GM12878 (cell line): ENCODE measurements around the gene ZPBP. TPM values are rescaled to one million over a fixed set of nuclear protein-coding genes. Genes with fewer than 3 reads are reported as not detected.

ENCODE experiments used
- ATAC-seq: fragments of 200-7000 bp; cut with Tn5 transposase; 3 replicates; pipeline ENCODE4 v1.9.1; 2020; ENCODE audit warnings: mild to moderate bottlenecking, moderate library complexity
- BruUV-seq: library from RNA; stranded (reverse); fragments of 400-500 nt; replicated peaks from 2 replicates; lab custom pipeline; 2021; lab: Mats Ljungman, UMichigan
- CTCF ChIA-PET: fragments of 300-600 bp; sonication (Branson Sonifier 250); formaldehyde crosslinking; extraction: SDS; loops from one replicate; lab custom pipeline; 2021; ENCODE audit warnings: inconsistent platforms; lab: Yijun Ruan, JAX
- POLR2A ChIA-PET: fragments of 350-600 bp; formaldehyde crosslinking; extraction: SDS; loops from one replicate; lab custom pipeline; 2021; ENCODE audit warnings: inconsistent platforms; lab: Charles Lee
- RAD21 ChIA-PET: fragments of 300-600 bp; sonication (Branson Sonifier 250); formaldehyde crosslinking; loops from one replicate; lab custom pipeline; 2023; ENCODE audit warnings: antibody characterized with exemption; ENCODE audit not compliant: unreplicated experiment; lab: Charles Lee
- SMC1A ChIA-PET: fragments of 300-600 bp; sonication (Branson Sonifier 250); formaldehyde crosslinking; loops from one replicate; lab custom pipeline; 2023; ENCODE audit not compliant: unreplicated experiment, uncharacterized antibody; lab: Charles Lee
- DNase-seq: peaks from one replicate; pipeline ENCODE4 v3.0.0-alpha.2; 2011; ENCODE audit warnings: low read depth, low spot score
- FAIRE-seq: peaks from 3 replicates; lab custom pipeline; 2011; peaks lifted over from hg19 to GRCh38; lab: Jason Lieb, UNC
- H2AFZ ChIP-seq: 2 replicates; pipeline ENCODE4 v1.6.0; 2011; ENCODE audit warnings: low read depth, low read length, control low read depth; ENCODE audit not compliant: control insufficient read depth
- H3K27ac ChIP-seq: 2 replicates; pipeline ENCODE4 v1.5.1; 2011; ENCODE audit warnings: control low read depth; ENCODE audit not compliant: control insufficient read depth, insufficient read depth
- H3K27me3 ChIP-seq, 2 experiments: replicated peaks in 1 of 2; 2 replicates each; pipeline versions ENCODE4 v1.6.0 to v1.6.1; 2011; ENCODE audit warnings: low read length in 1 of 2; ENCODE audit not compliant: control insufficient read depth in 2 of 2, insufficient read depth in 2 of 2
- H3K36me3 ChIP-seq, 2 experiments: 2 replicates each; pipeline ENCODE4 v1.5.1; 2011; ENCODE audit warnings: low read length in 1 of 2; ENCODE audit not compliant: control insufficient read depth in 2 of 2, insufficient read depth in 2 of 2
- H3K4me1 ChIP-seq: 2 replicates; pipeline ENCODE4 v1.6.1; 2011; ENCODE audit warnings: mild to moderate bottlenecking, low read length, moderate library complexity, mixed read lengths; ENCODE audit not compliant: control insufficient read depth, insufficient read depth
- H3K4me2 ChIP-seq: 2 replicates; pipeline ENCODE4 v1.6.0; 2011; ENCODE audit warnings: control low read depth; ENCODE audit not compliant: control insufficient read depth, insufficient read depth
- H3K4me3 ChIP-seq: fragments of 200-600 bp; sonication (generic); 2 replicates; pipeline ENCODE4 v1.5.1; 2016
- H3K79me2 ChIP-seq: 2 replicates; pipeline ENCODE4 v1.6.0; 2011; ENCODE audit warnings: low read length; ENCODE audit not compliant: control insufficient read depth, insufficient read depth
- H3K9ac ChIP-seq: 2 replicates; pipeline ENCODE4 v1.8.0; 2011; ENCODE audit warnings: low read length, control low read depth, mixed read lengths; ENCODE audit not compliant: control insufficient read depth, insufficient read depth
- H3K9me3 ChIP-seq: replicated peaks from 3 replicates; pipeline ENCODE4 v1.5.1; 2011; ENCODE audit warnings: mild to moderate bottlenecking, low read length; ENCODE audit not compliant: control insufficient read depth, insufficient read depth
- H4K20me1 ChIP-seq: 2 replicates; pipeline ENCODE4 v1.6.0; 2011; ENCODE audit not compliant: control insufficient read depth, insufficient read depth
- BMI1 ChIP-seq: fragments of 450-650 bp; IDR thresholded peaks from 2 replicates; pipeline ENCODE4 v1.6.1; 2016; ENCODE audit warnings: mild to moderate bottlenecking, moderate library complexity, borderline replicate concordance
- CREM ChIP-seq: IDR thresholded peaks from 2 replicates; pipeline ENCODE4 v1.6.1; 2014; ENCODE audit warnings: antibody characterized with exemption, low read depth
- ESRRA ChIP-seq: IDR thresholded peaks from 2 replicates; pipeline ENCODE4 v1.6.1; 2012; ENCODE audit warnings: mild to moderate bottlenecking, low read length, improper control_type of control experiment
- IRF4 ChIP-seq: IDR thresholded peaks from 2 replicates; pipeline ENCODE4 v1.6.1; 2011; ENCODE audit warnings: low read depth, low read length
- KLF5 ChIP-seq: fragments of 450-650 bp; IDR thresholded peaks from 2 replicates; pipeline ENCODE4 v1.6.1; 2014; ENCODE audit warnings: mild to moderate bottlenecking; ENCODE audit not compliant: partially characterized antibody
- MEF2A ChIP-seq: IDR thresholded peaks from 2 replicates; pipeline ENCODE4 v1.6.1; 2011; ENCODE audit warnings: low read depth, mild to moderate bottlenecking, low read length, moderate library complexity; ENCODE audit not compliant: insufficient read depth
- MEF2B ChIP-seq: fragments of 450-650 bp; IDR thresholded peaks from 2 replicates; pipeline ENCODE4 v1.6.1; 2018; ENCODE audit warnings: mild to moderate bottlenecking, moderate library complexity; ENCODE audit not compliant: partially characterized antibody, poor library complexity, severe bottlenecking
- NFIC ChIP-seq: IDR thresholded peaks from 2 replicates; pipeline ENCODE4 v1.6.1; 2012; ENCODE audit warnings: low read depth, mild to moderate bottlenecking, inconsistent platforms, low read length, moderate library complexity
- POLR2AphosphoS2 ChIP-seq: IDR thresholded peaks from 2 replicates; pipeline ENCODE4 v1.6.1; 2011; ENCODE audit warnings: low read depth, mild to moderate bottlenecking, low read length, improper control_type of control experiment, moderate library complexity
- POU2F2 ChIP-seq: IDR thresholded peaks from 3 replicates; pipeline ENCODE4 v1.6.1; 2011; ENCODE audit warnings: low read depth, mild to moderate bottlenecking, low read length, borderline replicate concordance
- RAD21 ChIP-seq: IDR thresholded peaks from 2 replicates; pipeline ENCODE4 v1.6.1; 2011; ENCODE audit warnings: mild to moderate bottlenecking, low read depth, low read length, moderate library complexity; ENCODE audit not compliant: insufficient read depth
- RUNX3 ChIP-seq: IDR thresholded peaks from 2 replicates; pipeline ENCODE4 v1.6.1; 2012; ENCODE audit warnings: low read length, inconsistent platforms
- TBL1XR1 ChIP-seq: IDR thresholded peaks from 2 replicates; pipeline ENCODE4 v1.6.1; 2012; ENCODE audit warnings: low read depth, low read length, improper control_type of control experiment
- TCF7 ChIP-seq: IDR thresholded peaks from 2 replicates; pipeline ENCODE4 v1.6.1; 2014; ENCODE audit warnings: antibody characterized with exemption, borderline replicate concordance
- ZSCAN29 ChIP-seq: fragments of 450-650 bp; IDR thresholded peaks from 2 replicates; pipeline ENCODE4 v1.6.1; 2017; ENCODE audit warnings: mild to moderate bottlenecking, moderate library complexity
- WGBS: methylation state at CpG from one replicate; pipeline ENCODE4 v1.1.6; 2016; ENCODE audit warnings: low lambda C conversion rate; ENCODE audit not compliant: insufficient replicate concordance, insufficient coverage; ENCODE audit errors: missing lambda C conversion rate; 5-methylcytosine and 5-hydroxymethylcytosine counted together
- in situ Hi-C: fragments of 300-500 bp; cut with MboI; formaldehyde crosslinking; loops from 9 replicates; pipeline ENCODE4 v1.14.3; 2018; ENCODE audit warnings: mixed read lengths
- intact Hi-C: fragments of 100-400 bp; cut with micrococcal nuclease; formaldehyde crosslinking; loops from one replicate; pipeline ENCODE4 v1.14.2; 2022; ENCODE audit not compliant: unreplicated experiment
- polyA plus RNA-seq, 11 experiments: library from polyadenylated mRNA; depleted of rRNA in 4 of 11; unstranded in 6 of 11; stranded (reverse) in 5 of 11; fragments of >200 nt; fragmentation: Nextera tagmentation in 4 of 11; fragmentation: Illumina TruSeq in 1 of 11; extraction: Ambion mirVana in 4 of 11; extraction: Trizol in 1 of 11; gene quantifications; 1 replicate in 1 of 11; 2 replicates in 10 of 11; pipeline versions ENCODE4 v1.2.1 to v1.2.3, GENCODE V29; 2011 to 2016; ENCODE audit warnings: inconsistent platforms in 2 of 11, missing spikeins in 2 of 11, low read depth in 1 of 11
- total RNA-seq, 4 experiments: library from RNA; depleted of rRNA in 3 of 4; stranded (reverse); fragments of >200 nt in 3 of 4; fragmentation: Illumina TruSeq in 1 of 4; extraction: Trizol in 1 of 4; gene quantifications; 2 replicates each; pipeline versions ENCODE4 v1.2.1 to v1.2.3, GENCODE V29; 2013 to 2021

ZPBP gene
- total and polyA plus RNA-seq, 10 of the 15 experiments (the other 5 are each of a cell fraction or from before 2014, with no cell fraction given): not detected

GRCh38 chr7:49980465-49980864 is 112.6 kb downstream of the ZPBP start:
- TF ChIP-seq POLR2AphosphoS2 (no peak), IRF4 (no peak), MEF2B (no peak), CREM (no peak), POU2F2 (no peak), NFIC (no peak), RUNX3 (no peak), TCF7 (no peak), MEF2A (no peak), ESRRA (no peak), ZSCAN29 (no peak), BMI1 (no peak), RAD21 (no peak), TBL1XR1 (no peak), KLF5 (no peak)
- in situ Hi-C loops (no loop called here), intact Hi-C loops (no loop called here)
- H3K27me3 ChIP-seq: no peaks in the 10 kb centered on the region
- FAIRE-seq (no peak), DNase-seq (no peak), ATAC-seq (no peak)
- ChIA-PET SMC1A (no interaction called here), POLR2A (no interaction called here), RAD21 (no interaction called here), CTCF (no interaction called here)
- 25% methylated on average over 9 of the region's 9 CpGs for WGBS
- H3K9ac ChIP-seq: no peak overlapping the region
- no peak overlapping the region for H2AFZ ChIP-seq
- H4K20me1 ChIP-seq: no peaks in the 10 kb centered on the region
- H3K4me2 ChIP-seq: no peak overlapping the region
- H3K4me1 ChIP-seq: no peaks in the 10 kb centered on the region
- no peak overlapping the region for H3K4me3 ChIP-seq
- no peaks in the 10 kb centered on the region for H3K36me3 ChIP-seq
- no peaks in the 10 kb centered on the region for H3K9me3 ChIP-seq
- no peaks in the 10 kb centered on the region for H3K79me2 ChIP-seq
- no peak overlapping the region for H3K27ac ChIP-seq
- BruUV-seq: no TSS peak
